Prostate gland (tissue), 2 donors: Measurements from ENCODE around the gene GNAI2.

Source experiments
- POLR2A ChIP-seq: fragments of 450-650 bp; IDR thresholded peaks from one replicate; pipeline ENCODE4 v1.6.1; 2016; ENCODE audit warnings: antibody characterized with exemption, mild to moderate bottlenecking
- POLR2AphosphoS5 ChIP-seq: sonication (generic); formaldehyde crosslinking; IDR thresholded peaks from one replicate; pipeline ENCODE4 v1.6.1; 2017; ENCODE audit warnings: antibody characterized with exemption
- TF ChIP-seq, protein P1 (sequence below), 4 experiments: fragments of 200-600 bp in 2 of 4; fragments of 450-650 bp in 2 of 4; sonication (generic) in 2 of 4; IDR thresholded peaks; 1 replicate in 3 of 4; 2 replicates in 1 of 4; pipeline ENCODE4 v1.5.1; 2016 to 2019; ENCODE audit warnings: antibody characterized with exemption in 4 of 4, mild to moderate bottlenecking in 2 of 4, moderate library complexity in 2 of 4

DNA sequence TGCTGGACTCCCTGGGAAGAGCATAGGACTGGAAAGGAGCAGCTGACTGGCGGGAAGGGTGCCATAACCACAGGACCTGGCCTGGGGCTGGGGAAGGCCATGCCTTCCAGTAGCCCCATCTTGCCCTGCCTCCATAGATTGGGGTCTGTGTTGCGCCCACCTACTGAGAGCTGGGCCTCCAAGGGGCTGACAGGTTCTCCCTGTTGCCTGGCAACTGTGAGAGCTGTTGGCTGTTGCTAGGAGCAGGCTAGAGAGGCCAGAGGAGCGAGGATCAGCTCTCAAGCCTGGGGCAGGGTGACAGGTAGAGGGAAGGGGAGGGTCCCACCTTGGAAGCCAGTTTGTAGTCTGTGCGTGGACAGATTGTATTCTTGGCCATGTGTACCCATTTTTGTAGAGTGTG is 2.8 kb upstream of the GNAI2 start:
- TF ChIP-seq, protein P1, sequence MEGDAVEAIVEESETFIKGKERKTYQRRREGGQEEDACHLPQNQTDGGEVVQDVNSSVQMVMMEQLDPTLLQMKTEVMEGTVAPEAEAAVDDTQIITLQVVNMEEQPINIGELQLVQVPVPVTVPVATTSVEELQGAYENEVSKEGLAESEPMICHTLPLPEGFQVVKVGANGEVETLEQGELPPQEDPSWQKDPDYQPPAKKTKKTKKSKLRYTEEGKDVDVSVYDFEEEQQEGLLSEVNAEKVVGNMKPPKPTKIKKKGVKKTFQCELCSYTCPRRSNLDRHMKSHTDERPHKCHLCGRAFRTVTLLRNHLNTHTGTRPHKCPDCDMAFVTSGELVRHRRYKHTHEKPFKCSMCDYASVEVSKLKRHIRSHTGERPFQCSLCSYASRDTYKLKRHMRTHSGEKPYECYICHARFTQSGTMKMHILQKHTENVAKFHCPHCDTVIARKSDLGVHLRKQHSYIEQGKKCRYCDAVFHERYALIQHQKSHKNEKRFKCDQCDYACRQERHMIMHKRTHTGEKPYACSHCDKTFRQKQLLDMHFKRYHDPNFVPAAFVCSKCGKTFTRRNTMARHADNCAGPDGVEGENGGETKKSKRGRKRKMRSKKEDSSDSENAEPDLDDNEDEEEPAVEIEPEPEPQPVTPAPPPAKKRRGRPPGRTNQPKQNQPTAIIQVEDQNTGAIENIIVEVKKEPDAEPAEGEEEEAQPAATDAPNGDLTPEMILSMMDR (IDR thresholded peaks at IDR 0.05) = no peak
- TF ChIP-seq POLR2AphosphoS5 = no peak
- TF ChIP-seq POLR2A = no peak
